IPS-20b (cell line): ENCODE results near the gene RASGEF1C.

ENCODE experiments used
- H3K27ac ChIP-seq: one replicate; pipeline ENCODE4 v1.5.1; 2013; ENCODE audit warnings: low read length
- H3K27me3 ChIP-seq: 2 replicates; pipeline ENCODE4 v1.6.1; 2013; ENCODE audit warnings: mild to moderate bottlenecking, low read length, inconsistent platforms; ENCODE audit not compliant: insufficient read depth
- H3K36me3 ChIP-seq: 2 replicates; pipeline ENCODE4 v1.6.1; 2013; ENCODE audit warnings: low read depth, mild to moderate bottlenecking, inconsistent platforms, low read length, moderate library complexity; ENCODE audit not compliant: insufficient read depth
- H3K4me1 ChIP-seq: 2 replicates; pipeline ENCODE4 v1.6.1; 2013; ENCODE audit warnings: mild to moderate bottlenecking, control low read depth, inconsistent platforms, low read length, moderate library complexity; ENCODE audit not compliant: insufficient read depth
- H3K4me3 ChIP-seq: 2 replicates; pipeline ENCODE4 v1.5.1; 2013; ENCODE audit warnings: mild to moderate bottlenecking, low read length, inconsistent platforms
- H3K9ac ChIP-seq: 2 replicates; pipeline ENCODE4 v1.6.1; 2013; ENCODE audit warnings: low read depth, mild to moderate bottlenecking, inconsistent platforms, low read length, moderate library complexity
- H3K9me3 ChIP-seq: 2 replicates; pipeline ENCODE4 v1.6.1; 2013; ENCODE audit warnings: mild to moderate bottlenecking, low read depth, low read length, inconsistent platforms; ENCODE audit not compliant: insufficient read depth

RASGEF1C gene

DNA sequence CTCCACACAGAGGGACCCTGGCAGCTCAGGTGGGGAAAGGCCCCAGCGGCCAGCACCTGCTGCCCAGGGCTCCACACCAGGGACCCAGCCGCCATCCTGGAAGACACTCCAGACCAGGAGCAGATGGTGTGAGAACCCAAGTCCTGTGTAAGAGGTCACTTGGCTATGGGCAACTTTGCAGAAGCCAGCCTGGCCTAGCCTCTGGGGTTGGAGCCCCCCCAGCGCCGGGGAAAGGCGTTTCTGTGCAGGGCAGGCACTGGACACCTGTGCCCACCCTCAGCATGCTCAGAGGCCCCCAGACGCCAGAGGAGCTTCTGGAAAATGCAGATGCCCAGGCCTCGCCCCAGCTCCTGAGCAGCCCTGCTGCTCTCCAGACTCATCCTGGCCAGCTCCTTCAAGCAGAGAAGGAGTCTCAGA lies 34.0 kb downstream of the RASGEF1C start:
- H3K27me3 ChIP-seq, result no peaks in the 10 kb centered on the region
- H3K9me3 ChIP-seq, result no peaks in the 10 kb centered on the region
- no peak overlapping the region for H3K4me3 ChIP-seq
- no peaks in the 10 kb centered on the region for H3K36me3 ChIP-seq
- no peak overlapping the region for H3K27ac ChIP-seq
- no peaks in the 10 kb centered on the region for H3K4me1 ChIP-seq
- H3K9ac ChIP-seq, result no peak overlapping the region

GRCh38 chr5:180174587-180174972 lies 34.4 kb downstream of the RASGEF1C start:
- Histone ChIP-seq H3K9ac (no peak overlapping the region), H3K27me3 (no peaks in the 10 kb centered on the region), H3K4me1 (no peaks in the 10 kb centered on the region), H3K9me3 (no peaks in the 10 kb centered on the region), H3K36me3 (no peaks in the 10 kb centered on the region), H3K4me3 (no peak overlapping the region), H3K27ac (no peak overlapping the region)

DNA sequence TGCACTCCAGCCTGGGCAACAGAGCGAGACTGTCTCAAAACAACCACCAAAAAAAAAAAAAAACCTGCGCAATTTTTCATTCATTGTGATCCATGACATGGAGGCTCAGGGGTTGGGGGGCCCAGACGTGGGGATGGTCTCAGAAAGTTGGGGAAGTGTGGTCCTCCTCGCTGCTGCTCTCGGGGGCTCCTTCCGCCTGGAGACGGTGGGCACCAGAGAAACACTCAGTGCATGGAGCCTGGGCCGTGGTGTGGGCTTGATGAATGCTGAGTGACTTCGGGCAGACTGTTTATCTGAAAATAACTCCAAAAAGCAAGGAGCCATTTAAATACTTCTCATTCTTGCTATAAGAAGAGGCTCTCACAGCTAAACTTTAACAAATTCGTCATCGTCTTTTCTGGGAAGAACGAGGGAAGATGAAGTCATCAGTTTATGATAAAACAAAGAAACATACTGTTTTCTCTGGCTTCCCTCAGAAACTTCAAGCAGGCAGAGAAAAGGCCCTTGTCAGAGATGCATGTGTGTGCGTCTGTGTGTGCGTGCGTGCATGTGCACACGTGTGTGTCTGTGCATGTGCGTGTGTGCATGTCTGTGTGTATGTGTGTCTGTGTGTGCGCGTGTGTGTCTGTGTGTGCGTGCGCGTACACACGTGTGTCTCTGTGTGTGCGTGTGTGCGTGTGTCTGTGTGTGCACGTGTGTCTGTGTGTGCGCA lies 35.0 kb downstream of the RASGEF1C start:
- Histone ChIP-seq H3K36me3 (no peaks in the 10 kb centered on the region), H3K27ac (no peak overlapping the region), H3K4me1 (no peaks in the 10 kb centered on the region), H3K9me3 (no peaks in the 10 kb centered on the region), H3K9ac (no peak overlapping the region), H3K4me3 (no peak overlapping the region), H3K27me3 (no peaks in the 10 kb centered on the region)

- Histone ChIP-seq H3K9me3 (no peaks in the 10 kb centered on the region), H3K36me3 (no peaks in the 10 kb centered on the region), H3K27ac (no peak overlapping the region), H3K4me1 (no peaks in the 10 kb centered on the region), H3K27me3 (no peaks in the 10 kb centered on the region), H3K4me3 (no peak overlapping the region), H3K9ac (no peak overlapping the region)
These were observed 35.8 kb downstream of the RASGEF1C start for GRCh38 chr5:180173198-180173544.

DNA sequence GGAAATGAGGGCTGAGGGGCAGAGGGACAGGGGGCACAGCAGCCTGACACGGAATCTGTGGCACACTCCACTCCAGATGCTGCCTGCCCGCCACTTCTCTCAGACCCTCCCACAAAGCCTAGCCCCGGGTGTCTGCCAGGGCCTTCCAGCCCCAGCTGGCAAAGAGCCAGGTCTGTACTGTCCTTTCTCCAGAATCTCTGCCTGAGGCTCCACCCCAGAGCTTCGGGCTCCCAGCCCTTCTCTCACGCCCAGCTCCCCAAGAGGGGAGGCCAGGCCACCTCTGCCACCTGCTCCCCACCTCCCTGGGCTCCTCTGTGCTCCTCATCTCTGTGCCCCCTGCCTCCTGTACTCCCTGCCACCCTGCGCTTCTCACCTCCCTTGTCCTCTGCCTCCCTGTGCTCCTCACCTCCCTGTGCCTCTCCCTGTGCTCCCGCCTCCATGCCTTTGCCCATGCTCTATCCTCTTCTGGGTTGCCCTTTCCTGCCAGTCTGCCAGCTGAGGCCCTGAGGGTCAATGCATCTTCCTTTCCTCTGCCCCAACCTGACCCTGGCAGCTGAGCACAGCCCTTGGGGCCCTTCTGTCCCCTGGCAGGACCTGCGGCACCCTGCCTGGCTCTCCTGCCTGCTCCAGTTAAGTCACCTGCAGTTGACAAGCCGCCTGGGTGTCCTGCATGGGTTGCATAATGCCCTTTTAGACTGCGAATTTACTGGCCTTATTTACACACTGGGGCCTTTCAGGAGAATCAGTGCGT lies 36.4 kb downstream of the RASGEF1C start:
- H3K9me3 ChIP-seq, result no peaks in the 10 kb centered on the region
- H3K27me3 ChIP-seq, result no peaks in the 10 kb centered on the region
- H3K9ac ChIP-seq, result no peak overlapping the region
- H3K27ac ChIP-seq, result no peak overlapping the region
- no peak overlapping the region for H3K4me3 ChIP-seq
- no peaks in the 10 kb centered on the region for H3K4me1 ChIP-seq
- H3K36me3 ChIP-seq, result no peaks in the 10 kb centered on the region

GRCh38 chr5:180171568-180172094 lies 37.4 kb downstream of the RASGEF1C start:
- Histone ChIP-seq H3K9me3 (no peaks in the 10 kb centered on the region), H3K27ac (no peak overlapping the region), H3K9ac (no peak overlapping the region), H3K4me1 (no peaks in the 10 kb centered on the region), H3K36me3 (no peaks in the 10 kb centered on the region), H3K4me3 (no peak overlapping the region), H3K27me3 (no peaks in the 10 kb centered on the region)

DNA sequence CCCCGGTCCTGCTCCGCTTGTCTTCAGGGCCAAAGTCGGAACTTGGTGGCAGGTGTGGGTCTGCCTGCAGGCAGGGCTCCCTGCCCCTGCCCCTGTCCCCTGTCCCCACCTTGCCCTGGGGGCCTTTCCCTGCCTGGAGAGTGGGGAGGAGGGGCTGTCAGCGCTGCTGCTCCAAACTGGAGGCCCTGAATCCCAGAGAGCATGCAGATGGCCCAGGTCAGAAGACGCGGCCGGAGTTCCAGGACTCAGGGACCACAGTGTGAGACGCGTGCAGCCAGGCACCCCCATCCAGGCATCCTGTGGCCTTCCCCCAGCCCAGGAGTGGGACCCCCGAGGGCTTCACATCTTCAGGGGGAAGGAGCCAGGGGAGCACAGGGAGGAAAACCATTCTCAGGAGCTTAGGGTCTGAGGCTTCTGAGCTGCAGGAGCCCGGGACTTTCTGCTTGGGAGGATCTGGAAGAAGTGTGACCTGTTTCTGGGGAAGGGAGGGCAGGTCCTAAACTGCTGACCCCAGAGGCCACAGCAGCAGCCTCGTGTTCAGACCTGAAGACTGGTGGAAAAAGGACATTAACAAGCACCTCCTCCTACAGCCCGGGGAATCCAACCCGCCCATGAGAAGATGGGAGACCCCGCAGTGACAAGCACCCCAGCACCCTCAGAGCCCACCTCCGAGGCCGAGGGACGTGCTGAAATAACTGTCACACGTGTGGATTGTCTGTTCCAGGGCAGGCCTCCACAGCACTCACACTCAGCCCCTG lies 38.0 kb downstream of the RASGEF1C start:
- no peak overlapping the region for H3K27ac ChIP-seq
- no peaks in the 10 kb centered on the region for H3K4me1 ChIP-seq
- H3K9ac ChIP-seq, result no peak overlapping the region
- no peaks in the 10 kb centered on the region for H3K9me3 ChIP-seq
- no peaks in the 10 kb centered on the region for H3K36me3 ChIP-seq
- no peaks in the 10 kb centered on the region for H3K27me3 ChIP-seq
- H3K4me3 ChIP-seq, result no peak overlapping the region

DNA sequence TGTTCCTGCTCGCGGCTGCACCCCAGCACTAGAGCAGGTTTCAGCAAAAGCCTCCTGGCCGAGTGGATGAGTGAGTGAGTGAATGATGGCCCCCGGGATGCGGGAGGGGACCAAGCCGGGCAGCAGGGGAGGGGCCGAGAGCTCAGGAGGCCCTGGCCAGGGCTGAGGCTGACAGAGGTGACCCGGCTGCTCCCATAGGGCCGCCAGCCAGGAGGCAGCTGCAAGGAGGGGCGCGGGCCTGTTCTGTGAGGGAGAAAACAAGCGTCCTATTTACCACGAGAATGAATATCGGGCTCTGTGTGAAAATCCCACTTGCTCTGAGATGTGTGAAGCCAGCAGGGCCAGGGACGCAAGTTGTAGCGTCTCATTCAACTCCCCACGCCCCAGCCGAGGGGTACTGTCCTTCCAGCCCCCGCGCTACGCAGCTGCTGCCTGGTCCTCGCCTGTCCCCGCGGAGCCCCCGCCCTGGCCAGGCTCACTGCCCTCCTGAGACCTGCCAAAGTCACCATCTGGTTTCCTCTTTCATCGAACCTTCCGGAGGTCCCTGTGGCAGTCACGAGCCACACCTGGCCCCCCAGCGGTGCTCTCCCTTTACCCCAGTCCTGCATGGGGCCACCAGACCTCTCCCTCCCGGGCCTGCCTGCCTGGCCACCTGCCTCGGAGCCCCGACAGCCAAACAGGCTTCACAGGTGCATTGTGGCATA lies 38.8 kb downstream of the RASGEF1C start:
- Histone ChIP-seq H3K9me3 (no peaks in the 10 kb centered on the region), H3K9ac (no peak overlapping the region), H3K27me3 (no peaks in the 10 kb centered on the region), H3K27ac (no peak overlapping the region), H3K4me3 (no peak overlapping the region), H3K36me3 (no peaks in the 10 kb centered on the region), H3K4me1 (no peaks in the 10 kb centered on the region)

DNA sequence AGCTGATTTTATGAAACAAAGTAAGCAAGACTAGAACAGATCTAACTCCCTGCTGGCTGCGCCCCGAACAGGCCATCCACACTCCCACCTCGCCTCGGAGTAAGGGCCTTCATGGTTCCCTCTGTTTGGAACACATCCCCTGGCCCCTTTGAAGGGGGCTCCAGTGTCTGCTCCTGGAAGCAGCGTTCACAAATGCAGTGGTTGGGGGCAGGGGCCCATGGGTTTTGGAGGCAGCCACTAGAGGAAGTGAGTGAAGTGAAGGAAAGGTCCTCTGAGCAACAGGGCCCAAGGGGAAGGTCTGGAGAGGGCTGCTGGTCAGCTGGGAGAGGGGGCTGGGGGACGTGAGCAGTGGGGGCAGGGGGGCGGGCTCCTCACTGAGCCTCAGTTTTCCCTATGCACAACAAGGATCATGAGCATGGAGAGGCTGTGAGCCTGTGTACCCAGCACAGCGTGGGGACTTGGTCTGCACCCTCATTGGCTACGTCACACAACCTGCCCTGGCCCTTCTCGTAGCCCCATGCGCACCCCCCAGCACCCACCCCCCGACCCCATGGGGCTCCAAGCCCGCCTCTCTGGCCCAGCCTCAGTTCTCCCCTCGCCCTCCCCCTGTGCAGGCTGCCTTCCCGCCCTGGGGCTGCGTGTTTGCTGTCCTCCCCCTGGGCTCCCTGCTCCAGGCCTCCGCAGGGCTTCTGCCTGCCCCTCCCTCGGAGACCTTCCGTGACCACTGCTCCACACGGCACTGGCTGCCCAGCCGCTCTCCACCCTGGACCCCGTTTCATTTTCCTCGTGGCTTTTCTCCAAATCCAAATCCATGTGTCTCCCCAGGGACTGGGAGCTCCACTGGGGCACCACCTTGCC lies 39.5 kb downstream of the RASGEF1C start:
- no peaks in the 10 kb centered on the region for H3K9me3 ChIP-seq
- no peak overlapping the region for H3K27ac ChIP-seq
- no peaks in the 10 kb centered on the region for H3K27me3 ChIP-seq
- H3K36me3 ChIP-seq, result no peaks in the 10 kb centered on the region
- H3K9ac ChIP-seq, result no peak overlapping the region
- H3K4me1 ChIP-seq, result no peaks in the 10 kb centered on the region
- H3K4me3 ChIP-seq, result no peak overlapping the region

DNA sequence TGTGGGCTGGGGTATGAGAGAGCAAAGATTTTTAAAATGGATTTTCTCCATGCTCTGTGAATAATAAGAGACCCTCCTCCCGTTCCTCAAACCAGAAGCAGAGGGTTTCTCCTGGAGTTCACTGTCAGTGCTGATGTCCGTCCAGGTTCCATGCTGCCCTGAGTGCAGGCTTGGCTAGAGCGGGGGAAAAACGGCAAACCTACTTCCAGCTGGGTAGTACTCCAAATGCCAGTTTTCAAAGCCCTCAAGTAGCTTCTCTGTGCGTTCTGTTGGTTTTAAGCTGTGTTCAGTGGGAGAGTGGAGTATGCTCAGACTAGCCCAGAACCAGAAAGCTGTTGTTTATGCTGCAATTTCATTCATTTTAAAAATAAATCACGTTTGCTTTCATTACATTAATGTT lies 40.3 kb downstream of the RASGEF1C start:
- no peak overlapping the region for H3K4me3 ChIP-seq

DNA sequence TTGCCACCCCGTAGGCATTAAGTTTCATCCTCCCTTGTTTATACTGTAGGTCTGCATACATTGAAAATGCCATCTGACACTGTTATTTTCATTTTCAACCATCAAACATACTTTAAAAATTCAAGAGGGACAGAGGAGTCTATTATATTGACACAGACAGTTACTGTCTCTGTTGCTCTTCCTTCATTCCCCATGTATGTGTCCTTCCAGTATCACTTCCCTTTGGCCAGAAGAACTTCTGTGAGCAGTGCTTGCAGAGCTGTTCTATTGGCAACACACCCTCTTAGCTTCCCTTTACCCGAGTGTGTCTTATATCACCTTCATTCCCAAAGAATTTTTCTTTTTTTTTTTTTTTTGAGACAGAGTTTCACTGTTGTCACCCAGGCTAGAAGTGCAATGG lies 42.8 kb downstream of the RASGEF1C start:
- H3K27ac ChIP-seq, result no peak overlapping the region
- no peak overlapping the region for H3K4me3 ChIP-seq
- H3K9ac ChIP-seq, result no peak overlapping the region
- H3K27me3 ChIP-seq, result no peaks in the 10 kb centered on the region
- no peaks in the 10 kb centered on the region for H3K9me3 ChIP-seq
- no peaks in the 10 kb centered on the region for H3K36me3 ChIP-seq
- no peaks in the 10 kb centered on the region for H3K4me1 ChIP-seq

More for the DNA sequence above, 40.3 kb downstream of the RASGEF1C start:
- Histone ChIP-seq H3K9ac (no peak overlapping the region), H3K4me1 (no peaks in the 10 kb centered on the region), H3K9me3 (no peaks in the 10 kb centered on the region), H3K27ac (no peak overlapping the region), H3K36me3 (no peaks in the 10 kb centered on the region), H3K27me3 (no peaks in the 10 kb centered on the region)
